Thyroid gland (tissue), 4 donors: ENCODE data around the gene SMYD1.

Experiments
- POLR2A ChIP-seq, 2 donors: fragments of 450-650 bp; IDR thresholded peaks; one replicate each; pipeline ENCODE4 v1.6.1; 2017; ENCODE audit warnings: antibody characterized with exemption in 2 of 2, mild to moderate bottlenecking in 2 of 2, moderate library complexity in 1 of 2
- TF ChIP-seq, protein P1 (sequence below), 6 experiments: fragments of 200-600 bp in 3 of 6; fragments of 450-650 bp in 3 of 6; sonication (generic) in 3 of 6; IDR thresholded peaks; one replicate each; pipeline ENCODE4 v1.5.1; 2016 to 2019; ENCODE audit warnings: antibody characterized with exemption in 6 of 6, mild to moderate bottlenecking in 2 of 6, inconsistent platforms in 1 of 6, moderate library complexity in 1 of 6

DNA sequence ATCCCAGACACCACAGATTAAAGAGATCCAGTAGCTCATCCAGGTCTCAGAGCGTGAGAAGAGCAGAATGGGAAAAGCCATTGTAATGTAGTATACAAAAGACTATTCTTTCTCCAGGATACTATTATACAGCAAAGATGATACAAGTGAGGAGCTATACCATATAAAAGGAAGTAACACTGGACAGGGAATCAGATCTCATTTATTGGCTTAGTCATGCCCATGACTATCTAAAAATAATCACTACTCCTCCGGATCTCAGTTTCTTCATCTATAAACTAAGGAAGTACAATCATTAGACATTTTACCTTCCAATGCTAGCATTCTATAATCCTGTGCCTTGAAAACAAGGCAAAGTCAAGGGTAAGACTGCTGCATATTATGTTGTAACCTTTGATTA is 31.4 kb upstream of the SMYD1 start:
- TF ChIP-seq, protein P1, sequence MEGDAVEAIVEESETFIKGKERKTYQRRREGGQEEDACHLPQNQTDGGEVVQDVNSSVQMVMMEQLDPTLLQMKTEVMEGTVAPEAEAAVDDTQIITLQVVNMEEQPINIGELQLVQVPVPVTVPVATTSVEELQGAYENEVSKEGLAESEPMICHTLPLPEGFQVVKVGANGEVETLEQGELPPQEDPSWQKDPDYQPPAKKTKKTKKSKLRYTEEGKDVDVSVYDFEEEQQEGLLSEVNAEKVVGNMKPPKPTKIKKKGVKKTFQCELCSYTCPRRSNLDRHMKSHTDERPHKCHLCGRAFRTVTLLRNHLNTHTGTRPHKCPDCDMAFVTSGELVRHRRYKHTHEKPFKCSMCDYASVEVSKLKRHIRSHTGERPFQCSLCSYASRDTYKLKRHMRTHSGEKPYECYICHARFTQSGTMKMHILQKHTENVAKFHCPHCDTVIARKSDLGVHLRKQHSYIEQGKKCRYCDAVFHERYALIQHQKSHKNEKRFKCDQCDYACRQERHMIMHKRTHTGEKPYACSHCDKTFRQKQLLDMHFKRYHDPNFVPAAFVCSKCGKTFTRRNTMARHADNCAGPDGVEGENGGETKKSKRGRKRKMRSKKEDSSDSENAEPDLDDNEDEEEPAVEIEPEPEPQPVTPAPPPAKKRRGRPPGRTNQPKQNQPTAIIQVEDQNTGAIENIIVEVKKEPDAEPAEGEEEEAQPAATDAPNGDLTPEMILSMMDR (IDR thresholded peaks at IDR 0.05) = no peak
- TF ChIP-seq POLR2A (IDR thresholded peaks at IDR 0.05) = no peak
